Muscle of leg (tissue), 16 donors: ENCODE measurements around the gene RAB31. TPM values are rescaled to one million over a fixed set of nuclear protein-coding genes. Genes with fewer than 3 reads are reported as not detected.

Experiments
- DNase-seq: peaks from one replicate; pipeline ENCODE4 v3.0.0; 2013
- H3K27ac ChIP-seq: one replicate; pipeline ENCODE4 v1.5.1; 2013; ENCODE audit warnings: mild to moderate bottlenecking, low read length, control low read depth
- H3K27me3 ChIP-seq: one replicate; pipeline ENCODE4 v1.6.1; 2013; ENCODE audit warnings: low read length; ENCODE audit not compliant: control insufficient read depth, insufficient read depth
- H3K36me3 ChIP-seq: one replicate; pipeline ENCODE4 v1.6.1; 2013; ENCODE audit warnings: low read length; ENCODE audit not compliant: control insufficient read depth, insufficient read depth
- H3K4me1 ChIP-seq: one replicate; pipeline ENCODE4 v1.6.1; 2013; ENCODE audit warnings: low read length; ENCODE audit not compliant: control insufficient read depth, insufficient read depth
- H3K4me3 ChIP-seq: one replicate; pipeline ENCODE4 v1.5.1; 2013; ENCODE audit warnings: low read length, control low read depth
- H3K9me3 ChIP-seq: replicated peaks from 2 replicates; pipeline ENCODE4 v1.6.1; 2013; ENCODE audit warnings: low read depth, low read length; ENCODE audit not compliant: control insufficient read depth
- WGBS: methylation state at CpG from one replicate; pipeline ENCODE4 v1.1.5; 2013; ENCODE audit warnings: missing lambda C conversion rate; ENCODE audit not compliant: insufficient coverage; 5-methylcytosine and 5-hydroxymethylcytosine counted together
- long read RNA-seq, 11 donors: transcript quantifications; one replicate each; lab custom pipeline, GENCODE V29; 2026
- polyA plus RNA-seq, 8 donors: library from polyadenylated mRNA; unstranded; fragments of 120-200 nt; gene quantifications; one replicate each; pipeline versions ENCODE4 v1.2.1 to v1.2.3, GENCODE V29; 2013; ENCODE audit warnings: inconsistent platforms in 1 of 8, low replicate concordance in 1 of 8; ENCODE audit not compliant: insufficient read length in 8 of 8, insufficient read depth in 1 of 8
- total RNA-seq: library from RNA; stranded (reverse); fragments of 120-200 nt; gene quantifications from one replicate; pipeline ENCODE4 v1.2.4, GENCODE V29; 2013

The RAB31 gene, protein sequence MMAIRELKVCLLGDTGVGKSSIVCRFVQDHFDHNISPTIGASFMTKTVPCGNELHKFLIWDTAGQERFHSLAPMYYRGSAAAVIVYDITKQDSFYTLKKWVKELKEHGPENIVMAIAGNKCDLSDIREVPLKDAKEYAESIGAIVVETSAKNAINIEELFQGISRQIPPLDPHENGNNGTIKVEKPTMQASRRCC
- total RNA-seq: 19.6 TPM
- polyA plus RNA-seq: 10 to 100 TPM; 21.4 to 40.8 (median 29.3) TPM
- long read RNA-seq, donor 1, full-length matches to known transcripts: 3 of 3 reads
- long read RNA-seq, donor 1, partial matches to known transcripts: 0 of 3 reads
- long read RNA-seq, donor 1, other reads (novel, unspliced or antisense): 0 of 3 reads
- long read RNA-seq, donor 2: 0 reads
- long read RNA-seq, donor 3, full-length matches to known transcripts: 12 of 12 reads
- long read RNA-seq, donor 3, partial matches to known transcripts: 0 of 12 reads
- long read RNA-seq, donor 3, other reads (novel, unspliced or antisense): 0 of 12 reads
- long read RNA-seq, donor 4, full-length matches to known transcripts: 10 of 10 reads
- long read RNA-seq, donor 4, partial matches to known transcripts: 0 of 10 reads
- long read RNA-seq, donor 4, other reads (novel, unspliced or antisense): 0 of 10 reads
- long read RNA-seq, donor 5, full-length matches to known transcripts: 35 of 35 reads
- long read RNA-seq, donor 5, partial matches to known transcripts: 0 of 35 reads
- long read RNA-seq, donor 5, other reads (novel, unspliced or antisense): 0 of 35 reads
- long read RNA-seq, donor 6, full-length matches to known transcripts: 17 of 17 reads
- long read RNA-seq, donor 6, partial matches to known transcripts: 0 of 17 reads
- long read RNA-seq, donor 6, other reads (novel, unspliced or antisense): 0 of 17 reads
- long read RNA-seq, donor 7, full-length matches to known transcripts: 12 of 12 reads
- long read RNA-seq, donor 7, partial matches to known transcripts: 0 of 12 reads
- long read RNA-seq, donor 7, other reads (novel, unspliced or antisense): 0 of 12 reads
- long read RNA-seq, donor 8, full-length matches to known transcripts: 9 of 9 reads
- long read RNA-seq, donor 8, partial matches to known transcripts: 0 of 9 reads
- long read RNA-seq, donor 8, other reads (novel, unspliced or antisense): 0 of 9 reads
- long read RNA-seq, donor 9, full-length matches to known transcripts: 7 of 7 reads
- long read RNA-seq, donor 9, partial matches to known transcripts: 0 of 7 reads
- long read RNA-seq, donor 9, other reads (novel, unspliced or antisense): 0 of 7 reads
- long read RNA-seq, donor 10, full-length matches to known transcripts: 20 of 20 reads
- long read RNA-seq, donor 10, partial matches to known transcripts: 0 of 20 reads
- long read RNA-seq, donor 10, other reads (novel, unspliced or antisense): 0 of 20 reads
- long read RNA-seq, donor 11, full-length matches to known transcripts: 13 of 13 reads
- long read RNA-seq, donor 11, partial matches to known transcripts: 0 of 13 reads
- long read RNA-seq, donor 11, other reads (novel, unspliced or antisense): 0 of 13 reads

DNA sequence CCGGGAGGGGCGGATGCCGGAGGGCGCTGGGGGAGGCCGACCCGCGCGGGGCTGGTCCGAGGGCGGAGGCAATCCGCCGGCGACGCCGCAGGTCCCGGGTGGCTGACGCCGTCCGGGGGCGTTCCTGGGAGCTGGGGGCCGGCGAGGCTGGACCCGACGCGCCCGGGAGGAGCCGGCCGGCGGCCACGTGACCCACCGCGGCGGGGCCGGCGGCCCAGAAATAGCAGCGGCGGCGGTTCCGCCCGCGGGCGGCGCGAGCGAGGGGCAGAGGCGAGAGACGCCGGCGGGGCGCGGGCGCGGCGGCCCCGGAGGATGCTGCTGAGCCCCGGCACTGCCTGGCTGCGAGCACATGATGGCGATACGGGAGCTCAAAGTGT lies at the start of gene RAB31:
Gene RAB31 (plus strand): TSS at position 245 of the 377 bp plus-strand sequence. CDS start 105 bp downstream, at position 350.
- Histone ChIP-seq H3K4me1 (peaks cover 33% of the 10 kb centered on the region), H3K4me3 (peak within 1 kb of the TSS; percentile 72), H3K36me3 (no peaks in the 10 kb centered on the region), H3K27me3 (peaks cover 15% of the 10 kb centered on the region), H3K27ac (peak within 1 kb of the TSS; percentile 97), H3K9me3 (no peaks in the 10 kb centered on the region)
- under 1% methylated on average over 58 of the region's 59 CpGs for WGBS
- DNase-seq: peak; percentile 93

DNA sequence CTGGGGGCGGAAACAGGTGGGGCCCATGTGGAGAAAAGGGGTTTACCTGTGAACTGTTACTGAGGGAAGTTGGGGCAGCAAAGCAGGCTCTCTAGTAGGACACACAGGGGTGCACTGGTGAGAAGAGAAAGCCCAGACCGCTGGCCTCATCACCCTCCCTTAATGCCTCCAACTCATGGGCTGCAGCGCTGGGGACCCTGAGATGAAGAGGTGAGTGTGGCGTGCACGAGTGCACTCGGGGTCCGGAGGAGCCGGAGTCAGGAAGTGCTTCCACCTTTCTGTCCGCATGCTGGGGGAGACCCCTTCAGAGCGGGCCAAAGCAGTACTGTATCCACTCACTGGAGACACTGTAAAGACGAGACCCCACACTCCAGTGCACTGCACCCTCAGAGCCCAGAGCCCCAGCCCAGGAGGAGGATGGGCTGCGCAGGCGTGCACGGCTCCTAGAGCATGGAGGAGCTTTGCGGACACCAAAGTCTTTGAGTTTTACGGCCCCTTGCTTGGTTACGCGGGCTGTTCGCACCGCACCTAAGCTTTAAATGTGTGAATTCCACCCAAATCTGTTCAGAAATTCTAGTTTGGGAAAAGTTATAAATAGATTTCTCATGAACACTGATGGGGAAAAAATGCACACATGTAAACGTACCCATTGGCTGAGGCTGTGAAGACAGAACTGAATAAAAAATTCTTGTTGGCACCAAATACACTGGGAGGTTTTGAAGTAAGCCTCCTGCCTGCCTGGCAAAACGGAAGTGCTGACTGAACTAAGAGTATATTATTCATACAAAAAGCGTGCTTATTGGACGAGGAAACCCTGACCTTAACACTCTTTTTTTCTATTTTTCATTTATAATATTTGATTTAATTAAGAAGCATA lies 48.4 kb upstream of the RAB31 start:
- no peaks in the 10 kb centered on the region for H3K36me3 ChIP-seq
- H3K4me1 ChIP-seq: no peaks in the 10 kb centered on the region
- 91% methylated on average over 19 of the region's 24 CpGs for WGBS
- H3K27me3 ChIP-seq: no peaks in the 10 kb centered on the region
- H3K4me3 ChIP-seq: no peak overlapping the region
- no peak overlapping the region for H3K27ac ChIP-seq
- no peaks in the 10 kb centered on the region for H3K9me3 ChIP-seq
- peak; percentile 54 for DNase-seq

DNA sequence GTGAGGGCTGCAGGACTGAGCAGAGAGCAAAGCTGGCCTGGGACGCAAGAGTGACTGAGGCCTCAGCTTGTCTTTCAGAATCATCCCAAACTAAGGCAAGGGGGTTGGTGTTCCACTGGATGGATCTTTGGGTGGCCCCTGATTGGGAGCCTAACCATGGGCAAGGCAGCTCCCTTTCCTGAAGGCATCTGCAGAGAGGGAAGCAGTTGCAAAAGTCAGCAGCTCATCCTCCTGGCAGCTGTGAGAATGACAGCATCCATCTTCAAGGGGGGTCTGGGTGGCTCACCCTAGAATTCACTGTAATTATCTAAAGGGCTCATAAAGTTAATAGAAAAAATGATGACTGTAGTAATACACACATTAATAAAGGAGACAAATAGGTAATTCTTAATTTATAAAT lies 46.5 kb upstream of the RAB31 start:
- no CpG with 5 or more reads among the region's 1 CpG for WGBS
- Histone ChIP-seq H3K27me3 (no peaks in the 10 kb centered on the region), H3K27ac (no peak overlapping the region), H3K4me3 (no peak overlapping the region), H3K9me3 (no peaks in the 10 kb centered on the region), H3K36me3 (no peaks in the 10 kb centered on the region), H3K4me1 (no peaks in the 10 kb centered on the region)
- no peak for DNase-seq

DNA sequence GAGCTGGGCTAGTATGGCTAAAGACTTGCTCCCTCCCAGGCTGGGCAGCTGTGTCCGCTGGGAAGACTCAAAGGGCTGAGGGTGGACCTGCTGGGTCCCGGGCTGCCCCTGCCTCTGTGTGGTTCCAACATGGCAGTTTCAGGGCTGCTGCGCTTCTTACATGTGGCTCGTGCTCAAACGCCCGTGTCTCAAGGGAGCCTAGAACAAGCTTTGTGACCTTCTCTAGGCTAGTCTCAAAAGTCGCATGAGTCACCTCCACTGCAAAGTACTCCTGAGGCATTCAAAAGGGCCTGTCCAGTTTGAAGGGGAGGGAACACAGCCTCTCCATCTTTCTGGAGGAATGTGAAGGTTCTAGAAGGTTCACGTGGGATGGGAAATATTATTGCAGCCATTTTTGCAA lies 44.7 kb upstream of the RAB31 start:
- DNase-seq: no peak
- Histone ChIP-seq H3K27me3 (no peaks in the 10 kb centered on the region), H3K36me3 (no peaks in the 10 kb centered on the region), H3K27ac (no peak overlapping the region), H3K4me1 (no peaks in the 10 kb centered on the region), H3K9me3 (no peaks in the 10 kb centered on the region), H3K4me3 (no peak overlapping the region)
- 76% methylated on average over 6 of the region's 8 CpGs for WGBS

DNA sequence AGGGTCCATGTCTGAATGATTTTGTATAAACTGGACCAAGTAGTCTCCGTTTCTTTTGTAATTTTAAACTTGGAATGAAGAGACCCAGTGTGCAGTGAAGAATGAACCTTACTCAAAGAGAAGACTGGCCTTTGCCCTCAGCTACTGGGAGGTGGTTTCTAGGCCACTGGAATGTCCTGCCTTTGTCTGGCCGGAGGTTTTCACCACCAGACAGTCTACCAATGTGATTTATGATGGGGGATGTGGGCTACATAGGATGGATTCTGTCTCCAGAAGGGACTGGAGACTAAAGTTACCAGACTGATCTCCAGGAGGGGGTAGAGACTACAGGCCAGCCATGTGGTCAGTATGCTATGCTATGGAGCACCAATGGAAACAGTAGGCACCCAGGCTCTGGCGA lies 42.8 kb upstream of the RAB31 start:
- H3K27me3 ChIP-seq: no peaks in the 10 kb centered on the region
- H3K27ac ChIP-seq: no peak overlapping the region
- no peaks in the 10 kb centered on the region for H3K9me3 ChIP-seq
- H3K4me1 ChIP-seq: no peaks in the 10 kb centered on the region
- DNase-seq: no peak
- no peaks in the 10 kb centered on the region for H3K36me3 ChIP-seq
- 60% methylated on average over 1 of the region's 3 CpGs for WGBS
- H3K4me3 ChIP-seq: no peak overlapping the region

DNA sequence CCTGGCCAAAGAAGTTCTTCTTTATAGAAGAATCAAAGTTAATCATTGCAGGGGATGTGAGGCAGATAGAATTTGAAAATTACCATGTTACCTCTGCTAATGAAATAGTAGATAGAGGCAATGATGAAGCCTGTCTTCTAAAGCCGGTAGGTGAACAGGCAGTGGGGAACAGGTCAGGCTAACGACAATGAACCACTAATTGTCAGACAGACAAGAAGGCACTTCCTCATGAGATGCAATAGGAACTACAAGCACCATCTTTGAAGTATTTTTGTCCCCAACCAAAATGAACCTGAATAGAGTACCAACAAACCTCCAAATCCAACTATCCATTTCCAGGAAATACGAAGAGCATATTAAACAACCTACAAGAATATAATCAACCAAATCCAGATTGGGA lies 41.6 kb upstream of the RAB31 start:
- H3K9me3 ChIP-seq: no peaks in the 10 kb centered on the region
- H3K36me3 ChIP-seq: no peaks in the 10 kb centered on the region
- H3K4me1 ChIP-seq: no peaks in the 10 kb centered on the region
- no peak overlapping the region for H3K27ac ChIP-seq
- H3K27me3 ChIP-seq: no peaks in the 10 kb centered on the region
- no peak for DNase-seq
- 100% methylated on average over 1 of the region's 3 CpGs for WGBS
- no peak overlapping the region for H3K4me3 ChIP-seq

DNA sequence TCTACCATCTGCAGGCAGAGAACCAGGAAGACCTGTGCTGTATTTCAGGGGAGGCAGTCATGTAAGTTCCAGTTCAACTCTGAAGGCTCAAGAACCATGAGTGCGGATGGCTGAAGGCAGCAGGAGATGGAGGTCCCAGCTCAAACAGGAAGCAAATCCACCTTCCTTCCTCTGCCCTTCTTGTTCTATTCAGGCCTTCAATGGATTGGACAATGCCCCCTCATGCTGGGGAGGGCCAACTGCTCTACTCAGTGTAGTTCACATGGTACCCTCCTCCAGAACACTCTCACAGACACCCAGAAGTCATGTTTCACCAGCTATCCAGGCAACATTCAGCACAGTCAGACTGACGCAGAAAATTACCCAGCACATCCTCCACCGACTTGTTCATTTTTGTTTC lies 39.1 kb upstream of the RAB31 start:
- no peaks in the 10 kb centered on the region for H3K9me3 ChIP-seq
- no peaks in the 10 kb centered on the region for H3K27me3 ChIP-seq
- H3K4me3 ChIP-seq: no peak overlapping the region
- H3K4me1 ChIP-seq: peaks cover 2% of the 10 kb centered on the region
- no peaks in the 10 kb centered on the region for H3K36me3 ChIP-seq
- H3K27ac ChIP-seq: no peak overlapping the region
- DNase-seq: no peak
- WGBS: 100% methylated on average over 1 of the region's 3 CpGs

DNA sequence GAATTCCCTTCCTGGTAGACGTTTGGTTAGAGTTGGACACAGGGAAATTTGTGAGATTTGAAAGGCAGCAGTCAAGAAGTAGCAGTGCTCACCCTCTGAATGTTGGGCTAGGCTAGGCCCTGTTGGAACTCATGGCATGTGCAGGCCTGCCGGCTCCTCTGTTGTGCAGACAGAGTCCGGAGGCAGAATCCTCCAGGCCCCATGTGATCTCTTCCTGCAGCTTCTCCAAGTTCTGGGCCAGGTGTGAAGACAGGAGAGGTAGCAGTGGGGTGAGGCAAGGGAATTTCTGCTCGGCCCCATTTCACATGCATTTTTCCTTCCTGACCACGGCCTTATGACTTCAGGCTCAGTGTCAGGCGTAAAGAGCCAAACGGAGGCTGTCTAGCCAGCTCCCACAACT lies 36.9 kb upstream of the RAB31 start:
- H3K4me3 ChIP-seq: no peak overlapping the region
- no peak overlapping the region for H3K27ac ChIP-seq
- DNase-seq: no peak
- no peaks in the 10 kb centered on the region for H3K9me3 ChIP-seq
- H3K27me3 ChIP-seq: no peaks in the 10 kb centered on the region
- no peaks in the 10 kb centered on the region for H3K36me3 ChIP-seq
- WGBS: 72% methylated on average over 5 of the region's 7 CpGs
- H3K4me1 ChIP-seq: peaks cover 2% of the 10 kb centered on the region
